ENCODE data around the gene OR14I1.

GRCh38 chr1:248696261-248696660, 6.3 kb downstream of the OR14I1 start:
- TF ChIP-seq POLR2AphosphoS5 (IDR thresholded peaks at IDR 0.05; ENCODE audit: low read depth, low read length) = no peak
- TF ChIP-seq POLR2A (IDR thresholded peaks at IDR 0.05; ENCODE audit: low read depth, low read length) = no peak
- TF ChIP-seq TAF1 (IDR thresholded peaks at IDR 0.05; ENCODE audit: borderline replicate concordance, low read depth, low read length) = no peak
